Thyroid gland (tissue), 4 donors: ENCODE data around the gene TRAPPC2L.

Experiments
- CTCF ChIP-seq, 6 experiments: fragments of 200-600 bp in 3 of 6; fragments of 450-650 bp in 3 of 6; sonication (generic) in 3 of 6; IDR thresholded peaks; one replicate each; pipeline ENCODE4 v1.5.1; 2016 to 2019; ENCODE audit warnings: antibody characterized with exemption in 6 of 6, mild to moderate bottlenecking in 2 of 6, inconsistent platforms in 1 of 6, moderate library complexity in 1 of 6
- POLR2A ChIP-seq, 2 donors: fragments of 450-650 bp; IDR thresholded peaks; one replicate each; pipeline ENCODE4 v1.6.1; 2017; ENCODE audit warnings: antibody characterized with exemption in 2 of 2, mild to moderate bottlenecking in 2 of 2, moderate library complexity in 1 of 2

DNA sequence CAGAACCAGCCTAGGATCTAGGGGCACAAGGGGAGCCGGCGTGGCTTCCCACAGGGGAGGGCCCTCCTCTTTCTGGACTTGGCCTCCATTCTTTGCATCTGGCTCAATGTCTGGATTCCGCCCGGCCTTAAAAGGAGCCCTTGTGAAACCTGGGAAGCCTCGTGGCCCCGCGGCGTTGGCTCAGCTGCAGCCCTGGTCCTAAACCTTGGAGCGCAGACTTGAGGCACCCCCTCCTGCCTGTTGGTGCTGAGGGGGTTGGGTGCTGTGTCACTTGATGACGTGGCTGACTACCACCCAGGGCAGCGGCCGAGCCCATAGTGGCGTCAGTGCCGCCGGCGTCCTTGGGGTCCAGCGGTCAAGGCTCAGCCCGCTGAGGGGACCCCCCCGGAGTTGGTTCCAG, 4.4 kb downstream of the TRAPPC2L start:
- no peak for TF ChIP-seq CTCF (IDR thresholded peaks at IDR 0.05)
- no peak for TF ChIP-seq POLR2A (IDR thresholded peaks at IDR 0.05)
